Liver (tissue), 9 donors: Measurements from ENCODE around the gene WNK1. TPM values are rescaled to one million over a fixed set of nuclear protein-coding genes. Genes with fewer than 3 reads are reported as not detected.

Source experiments
- DNase-seq: peaks from one replicate; pipeline ENCODE4 v3.0.0-alpha.2; 2017; ENCODE audit warnings: low spot score
- H3K27ac ChIP-seq, 2 donors: one replicate each; pipeline ENCODE4 v1.7.0; 2013; ENCODE audit warnings: inconsistent platforms in 2 of 2, low read length in 2 of 2, control low read depth in 1 of 2, low read depth in 1 of 2, mild to moderate bottlenecking in 1 of 2
- H3K27me3 ChIP-seq, 4 donors: one replicate each; pipeline versions ENCODE4 v1.6.1 to v1.7.0; 2013; ENCODE audit warnings: low read length in 3 of 4, inconsistent platforms in 1 of 4, mild to moderate bottlenecking in 1 of 4, moderate library complexity in 1 of 4; ENCODE audit not compliant: control insufficient read depth in 4 of 4, insufficient read depth in 4 of 4
- H3K36me3 ChIP-seq, 4 donors: one replicate each; pipeline versions ENCODE4 v1.6.1 to v1.7.0; 2013; ENCODE audit warnings: low read length in 3 of 4, mild to moderate bottlenecking in 3 of 4, low read depth in 1 of 4, moderate library complexity in 1 of 4; ENCODE audit not compliant: control insufficient read depth in 4 of 4, insufficient read depth in 3 of 4
- H3K4me1 ChIP-seq, 4 donors: one replicate each; pipeline versions ENCODE4 v1.6.1 to v1.7.0; 2013; ENCODE audit warnings: low read length in 3 of 4, mild to moderate bottlenecking in 3 of 4, moderate library complexity in 1 of 4; ENCODE audit not compliant: control insufficient read depth in 4 of 4, insufficient read depth in 4 of 4
- H3K4me3 ChIP-seq, 3 donors: one replicate each; pipeline versions ENCODE4 v1.6.1 to v1.7.0; 2013; ENCODE audit warnings: low read length in 3 of 3, control low read depth in 1 of 3, low read depth in 1 of 3, mild to moderate bottlenecking in 1 of 3
- H3K9ac ChIP-seq, 2 donors: one replicate each; pipeline ENCODE4 v1.7.0; 2013; ENCODE audit warnings: low read length in 2 of 2, mild to moderate bottlenecking in 2 of 2, moderate library complexity in 2 of 2, control low read depth in 1 of 2, low read depth in 1 of 2
- H3K9me3 ChIP-seq, 4 donors: one replicate each; pipeline versions ENCODE4 v1.6.1 to v1.7.0; 2013; ENCODE audit warnings: low read length in 3 of 4; ENCODE audit not compliant: control insufficient read depth in 4 of 4
- EGR1 ChIP-seq, 2 donors: IDR thresholded peaks; 2 replicates each; pipeline ENCODE4 v1.6.1; 2016 to 2018; ENCODE audit warnings: antibody characterized with exemption in 2 of 2, low read depth in 2 of 2
- FOXA1 ChIP-seq: IDR thresholded peaks from 2 replicates; pipeline ENCODE4 v1.6.1; 2016; ENCODE audit warnings: antibody characterized with exemption
- FOXA2 ChIP-seq: IDR thresholded peaks from 2 replicates; pipeline ENCODE4 v1.6.1; 2016; ENCODE audit warnings: antibody characterized with exemption
- GABPA ChIP-seq, 2 donors: IDR thresholded peaks in 1 of 2; conservative IDR thresholded peaks in 1 of 2; 2 replicates each; pipeline ENCODE4 v1.6.1; 2016; ENCODE audit warnings: antibody characterized with exemption in 2 of 2, mild to moderate bottlenecking in 1 of 2, moderate library complexity in 1 of 2
- HNF4A ChIP-seq, 2 donors: conservative IDR thresholded peaks; 2 replicates each; pipeline ENCODE4 v1.6.1; 2016; ENCODE audit warnings: antibody characterized with exemption in 2 of 2, mild to moderate bottlenecking in 2 of 2
- HNF4G ChIP-seq: IDR thresholded peaks from 2 replicates; pipeline ENCODE4 v1.6.1; 2016; ENCODE audit warnings: antibody characterized with exemption
- JUND ChIP-seq, 2 donors: IDR thresholded peaks; 2 replicates each; pipeline ENCODE4 v1.6.1; 2016; ENCODE audit warnings: antibody characterized with exemption in 2 of 2
- NR2F2 ChIP-seq: IDR thresholded peaks from 2 replicates; pipeline ENCODE4 v1.6.1; 2016; ENCODE audit warnings: antibody characterized with exemption
- RAD21 ChIP-seq, 2 donors: IDR thresholded peaks; 2 replicates each; pipeline ENCODE4 v1.6.1; 2016; ENCODE audit warnings: antibody characterized with exemption in 2 of 2, mild to moderate bottlenecking in 2 of 2
- RXRA ChIP-seq, 2 donors: IDR thresholded peaks; 2 replicates each; pipeline ENCODE4 v1.6.1; 2017 to 2018; ENCODE audit warnings: antibody characterized with exemption in 2 of 2, mild to moderate bottlenecking in 1 of 2
- SP1 ChIP-seq: IDR thresholded peaks from 2 replicates; pipeline ENCODE4 v1.6.1; 2018; ENCODE audit warnings: antibody characterized with exemption, mild to moderate bottlenecking
- TAF1 ChIP-seq: conservative IDR thresholded peaks from 2 replicates; pipeline ENCODE4 v1.6.1; 2016; ENCODE audit warnings: antibody characterized with exemption, mild to moderate bottlenecking
- YY1 ChIP-seq: IDR thresholded peaks from 2 replicates; pipeline ENCODE4 v1.6.1; 2016; ENCODE audit warnings: antibody characterized with exemption, mild to moderate bottlenecking
- WGBS: extraction: QIAGEN DNeasy Blood & Tissue Kit; methylation state at CpG from one replicate; pipeline ENCODE4 v1.1.7; 2013; 5-methylcytosine and 5-hydroxymethylcytosine counted together
- polyA plus RNA-seq, 2 donors: library from polyadenylated mRNA; stranded (reverse) in 1 of 2; unstranded in 1 of 2; fragments of 200-250 nt in 1 of 2; fragments of >200 nt in 1 of 2; fragmentation: Nextera tagmentation in 1 of 2; extraction: Ambion mirVana in 1 of 2; gene quantifications; one replicate each; pipeline versions ENCODE4 v1.2.1 to v1.2.3, GENCODE V29; 2013 to 2015
- total RNA-seq, 2 donors: library from RNA; depleted of rRNA; stranded (reverse); fragments of >200 nt; gene quantifications; one replicate each; pipeline ENCODE4 v1.2.3, GENCODE V29; 2014
- TF ChIP-seq, protein P1 (sequence below): IDR thresholded peaks from 2 replicates; pipeline ENCODE4 v1.6.1; 2016; ENCODE audit warnings: antibody characterized with exemption
- TF ChIP-seq, protein P2 (sequence below): IDR thresholded peaks from 2 replicates; pipeline ENCODE4 v1.6.1; 2016; ENCODE audit warnings: antibody characterized with exemption, mild to moderate bottlenecking
- TF ChIP-seq, protein P3 (sequence below): IDR thresholded peaks from 2 replicates; pipeline ENCODE4 v1.6.1; 2016; ENCODE audit warnings: antibody characterized with exemption
- TF ChIP-seq, protein P4 (sequence below): IDR thresholded peaks from 2 replicates; pipeline ENCODE4 v1.6.1; 2016; ENCODE audit warnings: antibody characterized with exemption
- TF ChIP-seq, protein P5 (sequence below): fragments of 150-350 bp; IDR thresholded peaks from 2 replicates; pipeline ENCODE4 v1.5.1; 2017; ENCODE audit warnings: improper control_type of control experiment, low read depth, low read length; ENCODE audit not compliant: missing input control
- donor health status: healthy.
- donor health status: healthy.
- donor health status: healthy.
- donor health status: healthy.
- donor health status: healthy.

The WNK1 gene
- total and polyA plus RNA-seq, 4 donors: 22.4 to 299 (median 53.8) TPM

DNA sequence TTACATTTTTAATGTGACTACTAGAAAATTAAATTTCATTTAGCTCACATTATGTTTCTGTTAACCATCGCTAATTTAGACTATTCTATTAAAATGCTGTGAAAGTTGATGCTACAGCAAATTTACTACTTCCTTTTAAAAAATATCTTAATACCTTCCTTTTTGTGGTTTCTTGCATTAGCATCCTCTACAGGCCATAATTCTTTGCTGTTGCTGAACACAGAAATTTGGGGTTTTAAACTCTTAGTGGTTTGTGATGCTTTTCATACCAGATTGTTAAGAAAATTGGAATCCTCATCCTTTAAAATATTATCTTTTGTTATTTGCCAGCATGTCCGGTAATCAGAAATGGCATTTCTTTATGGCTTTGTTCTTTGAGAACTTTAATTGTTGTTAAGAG, 18.1 kb downstream of the WNK1 start:
- Histone ChIP-seq H3K9me3 (no peaks in the 10 kb centered on the region), H3K27ac (no peak overlapping the region), H3K4me1 (peaks cover 2 to 13% (median 7%) of the 10 kb centered on the region in 4 donors), H3K4me3 (no peak overlapping the region), H3K9ac (no peak overlapping the region), H3K27me3 (no peaks in the 10 kb centered on the region), H3K36me3 (no peaks in the 10 kb centered on the region)
- no peak for DNase-seq
- WGBS: 80% methylated on average over 2 of the region's 2 CpGs
- TF ChIP-seq, protein P1, sequence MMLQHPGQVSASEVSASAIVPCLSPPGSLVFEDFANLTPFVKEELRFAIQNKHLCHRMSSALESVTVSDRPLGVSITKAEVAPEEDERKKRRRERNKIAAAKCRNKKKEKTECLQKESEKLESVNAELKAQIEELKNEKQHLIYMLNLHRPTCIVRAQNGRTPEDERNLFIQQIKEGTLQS: no peak
- TF ChIP-seq HNF4A (conservative IDR thresholded peaks at IDR 0.05): no peak
- no peak for TF ChIP-seq NR2F2
- TF ChIP-seq FOXA2: no peak
- no peak for TF ChIP-seq EGR1 (IDR thresholded peaks at IDR 0.05; ENCODE audit: low read depth in 2 of 2)
- TF ChIP-seq RAD21 (IDR thresholded peaks at IDR 0.05): no peak
- TF ChIP-seq GABPA (IDR thresholded peaks at IDR 0.05 in 1 of 2, conservative IDR thresholded peaks at IDR 0.05 in 1 of 2): no peak
- no peak for TF ChIP-seq YY1

DNA sequence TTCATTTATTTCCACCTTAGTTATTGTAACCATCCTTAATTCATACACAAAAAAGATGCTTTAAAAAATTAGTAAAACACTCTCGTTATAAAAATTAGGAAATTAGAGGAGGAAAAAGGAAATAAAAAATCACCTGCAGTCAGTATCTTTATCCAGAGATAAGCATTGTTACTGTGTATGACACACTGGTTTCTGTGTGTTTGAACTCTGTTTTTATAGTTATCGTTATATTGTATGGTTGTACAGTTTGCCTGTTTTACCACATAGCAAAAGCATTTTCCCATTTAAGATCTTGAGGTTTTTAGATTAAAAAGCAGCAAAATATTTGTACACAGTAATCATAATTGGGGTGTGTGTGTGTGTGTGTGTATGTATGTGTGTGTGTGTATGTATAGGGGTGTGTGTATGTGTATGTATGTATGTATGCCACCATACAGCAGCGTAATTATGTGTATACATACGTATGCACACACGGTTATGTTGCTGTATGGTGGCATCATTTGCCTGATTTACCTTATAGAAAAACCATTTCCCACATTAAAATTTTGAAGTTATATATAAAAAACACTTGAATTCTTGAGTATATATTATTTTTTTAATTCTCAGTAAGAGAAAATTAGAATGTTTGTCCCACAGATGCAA, 19.8 kb downstream of the WNK1 start:
- no peak overlapping the region for H3K27ac ChIP-seq
- H3K9ac ChIP-seq: no peak overlapping the region
- no peak overlapping the region for H3K4me3 ChIP-seq
- DNase-seq: no peak
- 86% methylated on average over 5 of the region's 5 CpGs for WGBS
- H3K27me3 ChIP-seq: no peaks in the 10 kb centered on the region
- no peaks in the 10 kb centered on the region for H3K9me3 ChIP-seq
- peaks cover 2 to 11% (median 6%) of the 10 kb centered on the region in 4 donors for H3K4me1 ChIP-seq
- H3K36me3 ChIP-seq: no peaks in the 10 kb centered on the region
- TF ChIP-seq FOXA1 (no peak), RXRA (IDR thresholded peaks at IDR 0.05) (no peak), GABPA (IDR thresholded peaks at IDR 0.05 in 1 of 2, conservative IDR thresholded peaks at IDR 0.05 in 1 of 2) (no peak), HNF4G (no peak), SP1 (no peak), FOXA2 (no peak), HNF4A (conservative IDR thresholded peaks at IDR 0.05) (no peak), EGR1 (IDR thresholded peaks at IDR 0.05; ENCODE audit: low read depth in 2 of 2) (no peak), NR2F2 (no peak), RAD21 (IDR thresholded peaks at IDR 0.05) (no peak), JUND (IDR thresholded peaks at IDR 0.05) (no peak), TAF1 (no peak), YY1 (no peak)
- TF ChIP-seq, protein P1: no peak
- TF ChIP-seq, protein P2, sequence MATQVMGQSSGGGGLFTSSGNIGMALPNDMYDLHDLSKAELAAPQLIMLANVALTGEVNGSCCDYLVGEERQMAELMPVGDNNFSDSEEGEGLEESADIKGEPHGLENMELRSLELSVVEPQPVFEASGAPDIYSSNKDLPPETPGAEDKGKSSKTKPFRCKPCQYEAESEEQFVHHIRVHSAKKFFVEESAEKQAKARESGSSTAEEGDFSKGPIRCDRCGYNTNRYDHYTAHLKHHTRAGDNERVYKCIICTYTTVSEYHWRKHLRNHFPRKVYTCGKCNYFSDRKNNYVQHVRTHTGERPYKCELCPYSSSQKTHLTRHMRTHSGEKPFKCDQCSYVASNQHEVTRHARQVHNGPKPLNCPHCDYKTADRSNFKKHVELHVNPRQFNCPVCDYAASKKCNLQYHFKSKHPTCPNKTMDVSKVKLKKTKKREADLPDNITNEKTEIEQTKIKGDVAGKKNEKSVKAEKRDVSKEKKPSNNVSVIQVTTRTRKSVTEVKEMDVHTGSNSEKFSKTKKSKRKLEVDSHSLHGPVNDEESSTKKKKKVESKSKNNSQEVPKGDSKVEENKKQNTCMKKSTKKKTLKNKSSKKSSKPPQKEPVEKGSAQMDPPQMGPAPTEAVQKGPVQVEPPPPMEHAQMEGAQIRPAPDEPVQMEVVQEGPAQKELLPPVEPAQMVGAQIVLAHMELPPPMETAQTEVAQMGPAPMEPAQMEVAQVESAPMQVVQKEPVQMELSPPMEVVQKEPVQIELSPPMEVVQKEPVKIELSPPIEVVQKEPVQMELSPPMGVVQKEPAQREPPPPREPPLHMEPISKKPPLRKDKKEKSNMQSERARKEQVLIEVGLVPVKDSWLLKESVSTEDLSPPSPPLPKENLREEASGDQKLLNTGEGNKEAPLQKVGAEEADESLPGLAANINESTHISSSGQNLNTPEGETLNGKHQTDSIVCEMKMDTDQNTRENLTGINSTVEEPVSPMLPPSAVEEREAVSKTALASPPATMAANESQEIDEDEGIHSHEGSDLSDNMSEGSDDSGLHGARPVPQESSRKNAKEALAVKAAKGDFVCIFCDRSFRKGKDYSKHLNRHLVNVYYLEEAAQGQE: no peak
- TF ChIP-seq, protein P3, sequence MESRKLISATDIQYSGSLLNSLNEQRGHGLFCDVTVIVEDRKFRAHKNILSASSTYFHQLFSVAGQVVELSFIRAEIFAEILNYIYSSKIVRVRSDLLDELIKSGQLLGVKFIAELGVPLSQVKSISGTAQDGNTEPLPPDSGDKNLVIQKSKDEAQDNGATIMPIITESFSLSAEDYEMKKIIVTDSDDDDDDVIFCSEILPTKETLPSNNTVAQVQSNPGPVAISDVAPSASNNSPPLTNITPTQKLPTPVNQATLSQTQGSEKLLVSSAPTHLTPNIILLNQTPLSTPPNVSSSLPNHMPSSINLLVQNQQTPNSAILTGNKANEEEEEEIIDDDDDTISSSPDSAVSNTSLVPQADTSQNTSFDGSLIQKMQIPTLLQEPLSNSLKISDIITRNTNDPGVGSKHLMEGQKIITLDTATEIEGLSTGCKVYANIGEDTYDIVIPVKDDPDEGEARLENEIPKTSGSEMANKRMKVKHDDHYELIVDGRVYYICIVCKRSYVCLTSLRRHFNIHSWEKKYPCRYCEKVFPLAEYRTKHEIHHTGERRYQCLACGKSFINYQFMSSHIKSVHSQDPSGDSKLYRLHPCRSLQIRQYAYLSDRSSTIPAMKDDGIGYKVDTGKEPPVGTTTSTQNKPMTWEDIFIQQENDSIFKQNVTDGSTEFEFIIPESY: no peak
- TF ChIP-seq, protein P4, sequence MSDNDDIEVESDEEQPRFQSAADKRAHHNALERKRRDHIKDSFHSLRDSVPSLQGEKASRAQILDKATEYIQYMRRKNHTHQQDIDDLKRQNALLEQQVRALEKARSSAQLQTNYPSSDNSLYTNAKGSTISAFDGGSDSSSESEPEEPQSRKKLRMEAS: no peak
- TF ChIP-seq, protein P5, sequence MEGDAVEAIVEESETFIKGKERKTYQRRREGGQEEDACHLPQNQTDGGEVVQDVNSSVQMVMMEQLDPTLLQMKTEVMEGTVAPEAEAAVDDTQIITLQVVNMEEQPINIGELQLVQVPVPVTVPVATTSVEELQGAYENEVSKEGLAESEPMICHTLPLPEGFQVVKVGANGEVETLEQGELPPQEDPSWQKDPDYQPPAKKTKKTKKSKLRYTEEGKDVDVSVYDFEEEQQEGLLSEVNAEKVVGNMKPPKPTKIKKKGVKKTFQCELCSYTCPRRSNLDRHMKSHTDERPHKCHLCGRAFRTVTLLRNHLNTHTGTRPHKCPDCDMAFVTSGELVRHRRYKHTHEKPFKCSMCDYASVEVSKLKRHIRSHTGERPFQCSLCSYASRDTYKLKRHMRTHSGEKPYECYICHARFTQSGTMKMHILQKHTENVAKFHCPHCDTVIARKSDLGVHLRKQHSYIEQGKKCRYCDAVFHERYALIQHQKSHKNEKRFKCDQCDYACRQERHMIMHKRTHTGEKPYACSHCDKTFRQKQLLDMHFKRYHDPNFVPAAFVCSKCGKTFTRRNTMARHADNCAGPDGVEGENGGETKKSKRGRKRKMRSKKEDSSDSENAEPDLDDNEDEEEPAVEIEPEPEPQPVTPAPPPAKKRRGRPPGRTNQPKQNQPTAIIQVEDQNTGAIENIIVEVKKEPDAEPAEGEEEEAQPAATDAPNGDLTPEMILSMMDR: no peak
